Muscle layer of colon (tissue), 2 donors: ENCODE data around the gene LENG8.

Source experiments
- H3K27ac ChIP-seq: one replicate; pipeline ENCODE4 v1.7.0; 2013; ENCODE audit warnings: low read depth, mild to moderate bottlenecking, low read length, moderate library complexity
- H3K27me3 ChIP-seq, 2 donors: one replicate each; pipeline ENCODE4 v1.7.0; 2013; ENCODE audit warnings: low read length in 2 of 2, mild to moderate bottlenecking in 2 of 2; ENCODE audit not compliant: insufficient read depth in 2 of 2, control insufficient read depth in 1 of 2
- H3K36me3 ChIP-seq: one replicate; pipeline ENCODE4 v1.7.0; 2013; ENCODE audit warnings: mild to moderate bottlenecking, low read length; ENCODE audit not compliant: insufficient read depth
- H3K4me1 ChIP-seq: one replicate; pipeline ENCODE4 v1.7.0; 2013; ENCODE audit warnings: mild to moderate bottlenecking, low read length; ENCODE audit not compliant: insufficient read depth
- H3K4me3 ChIP-seq, 2 donors: one replicate each; pipeline ENCODE4 v1.7.0; 2013; ENCODE audit warnings: low read length in 2 of 2, low read depth in 1 of 2, mild to moderate bottlenecking in 1 of 2, moderate library complexity in 1 of 2
- H3K9ac ChIP-seq: one replicate; pipeline ENCODE4 v1.7.0; 2013; ENCODE audit warnings: low read length
- H3K9me3 ChIP-seq: one replicate; pipeline ENCODE4 v1.7.0; 2013; ENCODE audit warnings: mild to moderate bottlenecking, low read length
- donor health status: abdominal sarcoma.
- donor health status: Adenocarcinoma of cecum.

Gene LENG8

DNA sequence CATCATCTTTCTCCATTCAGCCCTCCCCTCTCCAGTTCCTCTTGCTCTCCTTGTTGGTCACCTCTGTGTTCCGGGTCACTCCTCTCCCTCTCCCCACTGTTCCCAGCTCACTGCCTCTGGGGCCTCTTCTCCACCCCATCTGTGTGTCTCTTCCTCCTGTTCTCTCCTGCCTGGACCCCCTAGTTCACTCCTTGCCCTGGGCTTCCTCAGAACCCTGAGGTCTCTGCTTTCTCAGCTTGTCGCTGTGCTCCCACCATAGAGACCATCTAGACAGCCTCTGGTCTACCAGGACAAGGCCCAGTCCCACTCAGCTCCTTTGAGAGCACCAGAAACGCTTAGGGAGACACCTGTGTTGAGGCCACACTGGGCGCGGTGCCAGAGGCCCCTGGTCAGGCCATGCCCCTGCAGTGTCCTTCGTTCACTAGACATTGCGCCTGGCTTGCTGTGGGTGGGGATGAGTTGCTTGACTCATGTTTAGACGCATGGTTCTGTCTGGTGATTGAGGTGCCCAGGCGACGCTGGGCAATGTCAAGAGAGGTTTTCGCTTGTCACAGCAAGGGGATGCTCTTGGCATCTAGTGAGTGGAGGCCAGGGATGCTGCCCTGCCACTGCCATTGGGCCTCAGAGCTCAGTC, 9.8 kb downstream of the LENG8 start:
- Histone ChIP-seq H3K27me3 (no peaks in the 10 kb centered on the region), H3K9ac (no peak overlapping the region), H3K4me3 (no peak overlapping the region), H3K27ac (no peak overlapping the region), H3K36me3 (peaks cover 72% of the 10 kb centered on the region), H3K9me3 (no peaks in the 10 kb centered on the region), H3K4me1 (peaks cover 13% of the 10 kb centered on the region)

DNA sequence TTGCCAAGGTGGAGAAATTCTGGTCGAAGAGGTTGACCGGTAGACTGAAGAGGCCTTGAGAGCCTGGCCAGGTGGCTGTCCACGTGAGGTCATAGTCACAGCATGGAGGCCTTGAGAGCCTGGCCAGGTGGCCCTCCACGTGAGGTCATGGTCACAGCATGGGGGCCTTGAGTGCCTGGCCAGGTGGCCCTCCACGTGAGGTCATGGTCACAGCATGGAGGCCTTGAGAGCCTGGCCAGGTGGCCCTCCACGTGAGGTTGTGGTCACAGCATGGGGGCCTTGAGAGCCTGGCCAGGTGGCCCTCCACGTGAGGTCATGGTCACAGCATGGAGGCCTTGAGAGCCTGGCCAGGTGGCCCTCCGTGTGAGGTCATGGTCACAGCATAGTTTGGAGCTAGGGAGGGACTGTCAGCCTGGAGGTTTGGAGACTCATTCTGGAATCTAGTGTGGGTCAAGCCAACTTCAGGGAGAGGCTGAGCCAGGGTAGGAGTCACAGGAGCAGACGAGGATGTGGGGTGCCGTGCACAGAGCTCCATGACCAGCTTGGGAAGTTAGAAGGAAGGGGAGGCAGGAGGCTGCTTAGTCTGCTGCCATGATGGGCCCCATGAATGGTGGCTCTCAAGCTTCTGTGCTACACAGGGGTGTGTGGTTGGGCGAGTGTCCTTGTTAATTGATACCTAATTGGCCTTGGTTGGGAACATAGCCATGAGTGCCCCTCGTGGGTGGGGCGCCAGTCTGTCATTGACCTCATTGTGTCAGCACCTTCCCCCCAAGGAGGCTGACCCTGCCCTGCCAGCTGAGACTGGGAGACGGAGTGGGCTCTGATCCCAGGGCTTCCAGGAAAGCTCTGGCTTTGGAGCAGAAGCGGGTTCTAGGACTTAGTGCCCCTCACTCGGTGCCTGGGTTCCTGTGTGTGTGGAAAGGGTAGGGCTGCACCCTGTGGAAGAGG, 10.6 kb downstream of the LENG8 start:
- no peaks in the 10 kb centered on the region for H3K27me3 ChIP-seq
- peaks cover 64% of the 10 kb centered on the region for H3K36me3 ChIP-seq
- H3K27ac ChIP-seq, result no peak overlapping the region
- no peaks in the 10 kb centered on the region for H3K9me3 ChIP-seq
- no peak overlapping the region for H3K9ac ChIP-seq
- peaks cover 20% of the 10 kb centered on the region for H3K4me1 ChIP-seq
- H3K4me3 ChIP-seq, result no peak overlapping the region

DNA sequence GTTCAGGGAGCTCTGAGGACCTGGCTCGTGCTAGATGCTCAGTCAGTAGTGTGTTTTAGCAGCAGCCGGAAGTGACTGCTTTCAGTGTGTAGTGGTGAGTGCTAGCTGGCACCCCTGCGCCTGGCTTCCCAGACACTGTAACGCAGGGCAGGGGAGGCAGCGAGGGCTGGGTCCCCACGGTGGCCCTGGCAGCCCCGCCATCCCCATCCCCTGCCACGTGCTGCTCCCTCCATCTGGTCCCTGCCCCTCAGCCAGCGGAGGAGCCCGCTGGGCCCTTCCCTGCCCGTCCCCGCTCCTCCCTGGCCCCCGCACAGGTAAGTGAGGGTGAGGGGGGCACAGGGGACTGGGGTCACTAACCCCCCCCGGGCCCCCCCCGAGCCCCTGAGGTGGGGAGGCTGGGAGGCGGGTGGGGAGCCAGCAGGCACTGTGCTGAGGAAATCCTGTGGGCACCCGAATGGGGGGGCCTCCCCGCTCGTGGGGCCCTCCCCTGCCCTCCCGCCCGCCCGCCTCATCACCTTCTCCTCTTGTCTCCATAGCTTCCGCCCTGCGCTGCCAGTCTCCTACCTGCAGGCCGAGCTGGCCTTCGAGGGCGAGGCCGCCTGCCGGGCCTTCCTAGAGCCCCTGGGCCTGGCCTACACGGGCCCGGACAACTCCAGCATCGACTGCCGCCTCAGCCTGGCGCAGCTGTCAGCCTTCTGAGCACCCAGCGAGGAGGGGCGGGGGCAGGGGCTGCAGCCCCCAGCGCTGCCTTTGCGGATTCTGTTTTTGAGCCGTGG, 11.4 kb downstream of the LENG8 start:
- Histone ChIP-seq H3K4me1 (peaks cover 20% of the 10 kb centered on the region), H3K4me3 (no peak overlapping the region), H3K27me3 (no peaks in the 10 kb centered on the region), H3K36me3 (peaks cover 56% of the 10 kb centered on the region), H3K9me3 (no peaks in the 10 kb centered on the region), H3K27ac (no peak overlapping the region), H3K9ac (no peak overlapping the region)

DNA sequence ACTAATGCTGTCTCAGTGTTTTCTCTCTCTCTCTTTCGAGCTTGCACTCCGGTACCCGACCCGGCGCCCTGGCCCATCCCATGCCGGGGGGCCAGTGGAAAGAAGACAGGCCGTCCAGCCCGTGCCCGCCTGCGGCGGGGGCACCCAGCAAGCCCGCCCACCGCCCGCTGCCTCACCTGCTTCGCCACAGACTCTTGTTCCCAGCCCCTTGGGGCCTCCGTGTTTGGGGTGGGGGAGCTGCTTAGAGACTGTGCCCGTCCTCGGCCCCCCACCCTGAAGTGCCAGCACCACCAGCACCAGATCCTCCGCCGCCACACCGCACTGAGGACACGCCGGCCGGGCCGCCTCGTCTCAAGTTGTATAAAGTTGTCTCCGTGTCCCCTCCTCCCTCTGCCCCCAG, 12.2 kb downstream of the LENG8 start:
- no peak overlapping the region for H3K4me3 ChIP-seq
- no peaks in the 10 kb centered on the region for H3K27me3 ChIP-seq
- peaks cover 20% of the 10 kb centered on the region for H3K4me1 ChIP-seq
- no peaks in the 10 kb centered on the region for H3K9me3 ChIP-seq
- H3K27ac ChIP-seq, result no peak overlapping the region
- H3K9ac ChIP-seq, result no peak overlapping the region
- peaks cover 48% of the 10 kb centered on the region for H3K36me3 ChIP-seq

DNA sequence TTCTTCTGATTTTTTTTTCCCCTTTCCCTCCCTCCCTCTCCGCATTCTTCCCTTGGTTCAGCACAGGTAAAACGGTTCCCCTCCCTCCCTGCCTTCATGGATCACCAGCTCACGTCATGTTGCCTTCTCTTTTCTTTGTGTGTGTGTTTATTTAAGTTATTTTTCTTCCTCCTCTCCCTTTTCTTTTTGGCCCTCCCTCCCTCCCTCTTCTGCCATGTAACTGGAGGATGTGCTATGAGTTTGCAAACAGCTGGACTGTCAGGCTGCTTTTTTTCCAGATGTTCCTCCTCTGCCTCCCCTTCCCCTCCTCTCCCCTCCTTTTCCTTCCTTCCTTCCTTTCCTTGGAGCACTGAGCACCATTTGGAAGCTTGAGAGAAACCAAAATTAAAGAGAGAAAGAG, 12.6 kb downstream of the LENG8 start:
- peaks cover 45% of the 10 kb centered on the region for H3K36me3 ChIP-seq
- no peaks in the 10 kb centered on the region for H3K9me3 ChIP-seq
- peaks cover 20% of the 10 kb centered on the region for H3K4me1 ChIP-seq
- H3K27me3 ChIP-seq, result no peaks in the 10 kb centered on the region
- H3K27ac ChIP-seq, result no peak overlapping the region
- no peak overlapping the region for H3K4me3 ChIP-seq
- H3K9ac ChIP-seq, result no peak overlapping the region

DNA sequence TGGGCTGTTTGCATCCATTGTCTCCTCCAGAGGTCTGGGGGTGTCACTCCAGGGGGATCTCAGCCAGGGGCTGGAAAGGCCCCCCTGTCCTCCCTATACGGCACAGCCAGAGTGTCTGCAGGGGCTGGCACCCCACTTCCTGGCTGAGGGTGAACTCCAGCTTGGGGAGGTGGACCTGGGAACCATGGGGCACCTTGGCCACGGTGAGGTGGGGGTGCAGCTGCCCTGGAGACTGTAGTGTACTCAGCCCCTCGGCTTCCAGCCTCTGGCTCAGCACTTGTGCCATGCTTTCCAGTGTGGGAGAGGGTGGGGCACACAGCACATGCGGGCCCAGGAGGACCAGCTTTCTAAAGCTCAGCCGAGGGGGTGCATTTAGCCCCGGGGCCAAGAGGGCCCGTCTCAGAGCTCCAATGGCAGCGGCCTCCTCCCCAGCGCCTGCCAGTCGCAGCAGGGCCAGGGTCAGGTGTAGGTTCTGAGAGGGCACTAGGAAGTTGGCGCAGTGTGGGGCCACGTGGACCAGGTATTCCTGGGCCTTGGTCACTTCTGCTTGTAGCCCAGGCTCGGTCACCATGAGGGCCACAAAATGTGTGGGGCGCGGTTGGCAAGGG, 13.2 kb downstream of the LENG8 start:
- H3K9me3 ChIP-seq, result no peaks in the 10 kb centered on the region
- H3K9ac ChIP-seq, result no peak overlapping the region
- peak overlapping the region; percentile 11 to 66 for H3K4me3 ChIP-seq
- H3K27me3 ChIP-seq, result no peaks in the 10 kb centered on the region
- H3K27ac ChIP-seq, result peak overlapping the region; percentile 77
- peaks cover 20% of the 10 kb centered on the region for H3K4me1 ChIP-seq
- peaks cover 39% of the 10 kb centered on the region for H3K36me3 ChIP-seq

DNA sequence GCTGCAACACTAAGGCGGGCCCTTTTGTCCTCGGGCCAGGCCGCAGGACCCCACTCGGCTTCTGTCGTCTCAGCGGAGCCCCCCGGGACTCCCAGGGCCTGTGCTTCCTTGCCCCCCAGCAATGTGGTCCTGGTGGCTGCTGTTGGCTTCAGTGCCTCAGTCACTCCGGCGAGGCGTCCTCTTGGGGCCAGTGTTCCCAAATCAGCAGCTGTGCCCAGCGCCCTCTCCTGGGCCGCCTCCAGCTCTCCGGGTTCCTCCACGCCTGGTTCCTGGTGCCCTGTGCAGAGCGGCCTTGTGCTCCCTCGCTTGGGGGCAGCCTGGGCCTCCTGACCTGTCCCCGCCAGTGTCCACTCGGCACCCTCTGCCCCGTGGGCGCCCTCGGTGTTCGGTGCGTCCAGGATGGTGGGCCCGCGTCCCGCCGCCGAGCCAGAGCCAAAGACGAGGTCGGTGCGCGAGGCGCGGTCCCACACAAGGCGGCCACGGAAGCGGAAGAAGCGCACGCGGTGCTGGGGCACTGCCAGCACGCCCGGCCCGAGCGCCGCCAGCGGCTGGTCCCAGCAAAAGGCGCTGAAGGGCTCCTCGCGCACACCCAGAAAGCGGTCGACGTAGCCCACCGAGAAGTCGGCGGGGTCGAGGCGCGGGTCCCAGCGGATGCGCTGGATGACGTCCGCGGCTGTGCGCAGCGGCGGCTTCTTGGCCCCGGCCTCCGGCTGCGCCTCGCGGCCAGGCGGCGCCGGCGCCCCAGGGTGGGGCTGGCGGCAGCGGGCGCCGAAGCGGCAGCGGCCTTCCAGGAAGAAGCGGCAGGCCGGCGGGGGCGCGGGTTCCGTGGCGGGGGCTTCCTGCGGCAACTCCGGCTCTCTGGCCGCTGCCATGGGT, 13.9 kb downstream of the LENG8 start:
- peaks cover 20% of the 10 kb centered on the region for H3K4me1 ChIP-seq
- H3K4me3 ChIP-seq, result peak overlapping the region; percentile 53 to 66
- H3K9me3 ChIP-seq, result no peaks in the 10 kb centered on the region
- no peak overlapping the region for H3K9ac ChIP-seq
- H3K27me3 ChIP-seq, result no peaks in the 10 kb centered on the region
- H3K27ac ChIP-seq, result peak overlapping the region; percentile 77
- H3K36me3 ChIP-seq, result peaks cover 32% of the 10 kb centered on the region

DNA sequence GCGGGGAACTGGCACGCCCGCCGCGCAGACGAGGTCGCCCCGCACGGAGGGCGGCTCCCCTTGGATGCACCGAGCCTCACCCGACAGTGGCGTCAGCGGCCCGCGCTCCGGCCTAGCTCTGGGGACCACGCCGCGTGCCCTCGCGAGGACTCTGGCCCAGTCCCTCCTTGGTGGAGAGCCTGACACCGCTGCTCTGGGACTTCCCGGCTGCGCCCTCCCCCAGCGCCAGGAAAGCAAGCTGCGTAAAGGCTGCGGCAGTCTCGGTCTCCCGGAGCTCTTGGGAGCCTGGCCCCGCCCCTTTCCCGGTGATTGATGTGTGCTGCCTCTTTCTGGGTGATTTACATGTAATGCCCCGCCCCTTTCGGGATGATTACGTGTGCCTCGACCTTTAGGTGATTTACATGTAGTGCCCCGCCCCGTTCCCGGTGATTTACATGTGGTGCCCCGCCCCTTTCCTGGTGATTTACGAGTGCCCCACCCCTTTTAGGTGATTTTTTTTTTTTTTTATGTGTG, 14.6 kb downstream of the LENG8 start, which contains the start of gene LENG9:
Gene LENG9 (minus strand): TSS at position 248 of the 513 bp plus-strand sequence. CDS start 252 bp downstream, outside the sequence.
- Histone ChIP-seq H3K27ac (peak within 1 kb of the TSS; percentile 77), H3K4me1 (peaks cover 20% of the 10 kb centered on the region), H3K9me3 (no peaks in the 10 kb centered on the region), H3K36me3 (peaks cover 25% of the 10 kb centered on the region), H3K27me3 (no peaks in the 10 kb centered on the region), H3K4me3 (peak within 1 kb of the TSS; percentile 53 to 66), H3K9ac (no peak within 1 kb of the TSS)

DNA sequence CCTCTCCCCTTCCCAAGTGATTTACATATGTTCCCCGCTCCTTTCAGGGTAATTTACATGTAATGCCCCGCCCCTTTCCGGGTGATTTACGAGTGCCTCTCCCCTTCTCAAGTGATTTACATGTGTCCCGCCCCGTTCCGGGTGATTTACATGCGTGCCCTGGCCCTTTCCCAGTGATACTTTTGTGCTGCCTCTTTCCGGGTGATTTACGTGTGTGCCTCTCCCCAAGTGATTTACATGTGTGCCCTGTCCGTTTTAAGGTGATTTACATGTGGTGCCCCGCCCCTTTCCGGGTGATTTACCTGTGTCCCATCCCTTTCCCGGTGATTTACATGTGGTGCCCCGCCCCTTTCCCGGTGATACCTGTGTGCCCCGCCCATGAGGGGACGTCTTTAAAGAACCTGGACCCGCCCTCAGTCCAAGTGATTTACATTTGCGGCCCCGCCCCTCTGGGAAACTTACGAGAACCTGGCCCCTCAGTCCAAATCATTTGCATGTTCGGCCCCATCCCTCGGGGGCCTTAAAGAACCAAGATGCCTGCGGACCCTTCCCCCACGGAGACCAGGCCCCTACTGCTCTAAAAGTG, 15.1 kb downstream of the LENG8 start:
- Histone ChIP-seq H3K9me3 (no peaks in the 10 kb centered on the region), H3K4me1 (peaks cover 20% of the 10 kb centered on the region), H3K9ac (no peak overlapping the region), H3K36me3 (peaks cover 20% of the 10 kb centered on the region), H3K27me3 (no peaks in the 10 kb centered on the region), H3K27ac (peak overlapping the region; percentile 61), H3K4me3 (peak overlapping the region; percentile 46 to 66)
